ENCODE results near the gene ABCA4.

ABCA4 gene

GRCh38 chr1:94011709-94012595 is 109.0 kb downstream of the ABCA4 start:
- POLR2A ChIA-PET: no interaction called here
- TF ChIP-seq ZNF24 (tag by site-specific recombination; IDR thresholded peaks at IDR 0.05) (no peak), ZNF140 (tag by site-specific recombination; IDR thresholded peaks at IDR 0.05) (no peak), ZNF280C (tag by site-specific recombination; IDR thresholded peaks at IDR 0.05) (no peak), ZNF239 (tag by site-specific recombination; IDR thresholded peaks at IDR 0.05) (no peak), ZNF341 (tag by site-specific recombination; IDR thresholded peaks at IDR 0.05; ENCODE audit: low read depth) (no peak), ZNF214 (tag by site-specific recombination; IDR thresholded peaks at IDR 0.05; ENCODE audit: borderline replicate concordance) (no peak), ZNF133 (tag by site-specific recombination; IDR thresholded peaks at IDR 0.05) (no peak), ZNF202 (tag by site-specific recombination; IDR thresholded peaks at IDR 0.05; ENCODE audit: borderline replicate concordance) (no peak), ZBTB48 (tag by site-specific recombination; IDR thresholded peaks at IDR 0.05) (no peak), ZNF677 (tag by site-specific recombination; IDR thresholded peaks at IDR 0.05) (no peak), PRDM1 (tag by site-specific recombination; IDR thresholded peaks at IDR 0.05) (peak; percentile 55), PRDM6 (tag by site-specific recombination; IDR thresholded peaks at IDR 0.05) (no peak), ZNF433 (tag by site-specific recombination; IDR thresholded peaks at IDR 0.05; ENCODE audit: low read depth) (no peak), ZFHX2 (tag by site-specific recombination; conservative IDR thresholded peaks at IDR 0.05) (peak; percentile 90), ZNF112 (tag by site-specific recombination; IDR thresholded peaks at IDR 0.05) (no peak), ZIC2 (tag by site-specific recombination; IDR thresholded peaks at IDR 0.05) (peak; percentile 63), ZNF747 (tag by site-specific recombination; IDR thresholded peaks at IDR 0.05) (no peak), ZNF404 (tag by site-specific recombination; IDR thresholded peaks at IDR 0.05) (no peak), EGR2 (tag by site-specific recombination; IDR thresholded peaks at IDR 0.05; ENCODE audit: low read depth) (peak; percentile 85), GLIS1 (tag by site-specific recombination; IDR thresholded peaks at IDR 0.05) (no peak), PRDM10 (tag by site-specific recombination; IDR thresholded peaks at IDR 0.05) (peak; percentile 76)
- Histone ChIP-seq H3K4me1 (ENCODE audit: control insufficient read depth, insufficient read depth, low read length) (no peaks in the 10 kb centered on the region), H3K36me3 (ENCODE audit: control insufficient read depth in 2 of 2, insufficient read depth in 1 of 2, low read length in 2 of 2) (no peaks in the 10 kb centered on the region), H3K9me3 (ENCODE audit: control insufficient read depth, insufficient read depth, low read depth, low read length) (no peaks in the 10 kb centered on the region), H3K4me3 (ENCODE audit: low read depth, low read length) (no peak overlapping the region), H3K27ac (ENCODE audit: extremely low read depth, low read depth, low read length) (no peak overlapping the region)
- CTCF ChIA-PET: interaction anchor here (0.6 to 3.8 kb wide), 5 partner anchors 9 to 103 kb away, joined by 3 to 20 read pairs (median 3); partner anchors contain the start of gene GCLM

Measured in HEK293 (cell line).